GM19468 (cell line): ENCODE data around the gene MPP1.
A peak's percentile ranks its signal among the peaks of the same experiment; 100 is the strongest.

ENCODE experiments used
- ATAC-seq: cut with Tn5 transposase; IDR thresholded peaks from one replicate; pipeline ENCODE4 v1.9.1; 2021; ENCODE audit warnings: mild to moderate bottlenecking, moderate library complexity, moderate number of reproducible peaks; ENCODE audit not compliant: unreplicated experiment; ENCODE audit errors: extremely low read depth

The MPP1 gene

GRCh38 chrX:154779261-154779660, 26.0 kb downstream of the MPP1 start:
- no peak for ATAC-seq

GRCh38 chrX:154776753-154777152, 28.5 kb downstream of the MPP1 start:
- no peak for ATAC-seq

GRCh38 chrX:154775419-154776349, 29.6 kb downstream of the MPP1 start:
- no peak for ATAC-seq

- ATAC-seq, result no peak
These were observed 30.7 kb downstream of the MPP1 start for GRCh38 chrX:154774622-154775021.

GRCh38 chrX:154762537-154763296, 42.6 kb downstream of the MPP1 start, which contains the start of gene DKC1:
TSS of gene DKC1 (plus strand) at chrX:154762864. CDS start at chrX:154762966, 102 bp downstream.
- peak; percentile 91 for ATAC-seq

- ATAC-seq, result no peak
These were observed 43.2 kb downstream of the MPP1 start for GRCh38 chrX:154761977-154762536.

- ATAC-seq, result no peak
These were observed 46.6 kb downstream of the MPP1 start for GRCh38 chrX:154758696-154759095.

GRCh38 chrX:154751669-154752271, 53.5 kb downstream of the MPP1 start:
- no peak for ATAC-seq

GRCh38 chrX:154751203-154751668, 54.0 kb downstream of the MPP1 start:
- ATAC-seq, result no peak

- ATAC-seq, result peak; percentile 18
These were observed 54.7 kb downstream of the MPP1 start, which contains the start of gene GAB3 for GRCh38 chrX:154750301-154751202. TSS of gene GAB3 (minus strand) at chrX:154751077. CDS start at chrX:154751025, 52 bp downstream.

GRCh38 chrX:154749856-154750255, 55.4 kb downstream of the MPP1 start:
- ATAC-seq, result no peak

GRCh38 chrX:154748712-154749339, 56.5 kb downstream of the MPP1 start:
- ATAC-seq, result no peak

- no peak for ATAC-seq
These were observed 62.7 kb downstream of the MPP1 start for GRCh38 chrX:154742613-154743012.

- ATAC-seq, result no peak
These were observed 65.3 kb downstream of the MPP1 start for GRCh38 chrX:154739952-154740465.

- ATAC-seq, result no peak
These were observed 67.1 kb downstream of the MPP1 start for GRCh38 chrX:154738011-154738738.

GRCh38 chrX:154737136-154737535, 68.1 kb downstream of the MPP1 start:
- ATAC-seq, result no peak

GRCh38 chrX:154735695-154736393, 69.4 kb downstream of the MPP1 start:
- ATAC-seq, result no peak
